Endothelial cell of umbilical vein (primary cell): ENCODE data around the gene JAG2. TPM values are rescaled to one million over a fixed set of nuclear protein-coding genes. Genes with fewer than 3 reads are reported as not detected.

ENCODE experiments used
- BruUV-seq: library from RNA; stranded (reverse); fragments of 400-500 nt; replicated peaks from 2 replicates; lab custom pipeline; 2021; lab: Mats Ljungman, UMichigan
- CTCF ChIA-PET: fragments of 300-600, 350-600 bp; sonication (Branson Sonifier 250); formaldehyde crosslinking; loops from one replicate; lab custom pipeline; 2021; ENCODE audit warnings: antibody characterized with exemption, inconsistent platforms; lab: Charles Lee
- POLR2A ChIA-PET: fragments of 300-600, 350-600 bp; sonication (Branson Sonifier 250); formaldehyde crosslinking; loops from one replicate; lab custom pipeline; 2021; ENCODE audit warnings: antibody characterized with exemption, inconsistent platforms; lab: Charles Lee
- DNase-seq: peaks from one replicate; pipeline ENCODE4 v3.0.0-alpha.2; 2011; ENCODE audit warnings: low read depth, low spot score
- FAIRE-seq: peaks from 2 replicates; lab custom pipeline; 2011; peaks lifted over from hg19 to GRCh38; lab: Jason Lieb, UNC
- H2AFZ ChIP-seq: 2 replicates; pipeline ENCODE4 v1.6.0; 2012; ENCODE audit warnings: low read depth, low read length, control low read depth, inconsistent platforms
- H3K27ac ChIP-seq: 2 replicates; pipeline ENCODE4 v1.5.1; 2011; ENCODE audit warnings: low read depth, mild to moderate bottlenecking, control low read depth, low read length, moderate library complexity; ENCODE audit not compliant: insufficient read depth
- H3K27me3 ChIP-seq, 2 experiments: 2 replicates each; pipeline versions ENCODE4 v1.6.0 to v1.6.1; 2011; ENCODE audit warnings: low read length in 2 of 2, mixed read lengths in 1 of 2; ENCODE audit not compliant: control insufficient read depth in 2 of 2, insufficient read depth in 2 of 2
- H3K36me3 ChIP-seq, 2 experiments: 2 replicates in 1 of 2; 3 replicates in 1 of 2; pipeline ENCODE4 v1.5.1; 2011; ENCODE audit warnings: low read length in 2 of 2, mild to moderate bottlenecking in 1 of 2, moderate library complexity in 1 of 2; ENCODE audit not compliant: control insufficient read depth in 2 of 2, insufficient read depth in 2 of 2; ENCODE audit errors: extremely low read depth in 1 of 2
- H3K4me1 ChIP-seq: 3 replicates; pipeline ENCODE4 v1.5.1; 2011; ENCODE audit warnings: mild to moderate bottlenecking, low read length; ENCODE audit not compliant: control insufficient read depth, insufficient read depth; ENCODE audit errors: extremely low read depth
- H3K4me2 ChIP-seq: 2 replicates; pipeline ENCODE4 v1.6.1; 2011; ENCODE audit warnings: low read length, control low read depth, mixed read lengths; ENCODE audit not compliant: insufficient read depth
- H3K4me3 ChIP-seq, 3 experiments: fragments of 200-600 bp in 1 of 3; sonication (generic), shearing (Covaris generic) in 1 of 3; replicated peaks in 1 of 3; 2 replicates each; pipeline ENCODE4 v1.5.1; 2011 to 2016; ENCODE audit warnings: control low read depth in 3 of 3, low read length in 3 of 3, mild to moderate bottlenecking in 2 of 3, inconsistent platforms in 1 of 3, low read depth in 1 of 3, moderate library complexity in 1 of 3; ENCODE audit not compliant: insufficient read depth in 1 of 3
- H3K79me2 ChIP-seq: 2 replicates; pipeline ENCODE4 v1.6.0; 2012; ENCODE audit warnings: low read length, inconsistent platforms; ENCODE audit not compliant: control insufficient read depth, insufficient read depth
- H3K9ac ChIP-seq: replicated peaks from 2 replicates; pipeline ENCODE3; 2011; ENCODE audit warnings: low read length, control low read depth; ENCODE audit not compliant: insufficient read depth; ENCODE audit errors: extremely low read depth
- H3K9me1 ChIP-seq: replicated peaks from 3 replicates; pipeline ENCODE4 v1.6.0; 2011; ENCODE audit warnings: mild to moderate bottlenecking, low read length; ENCODE audit not compliant: control insufficient read depth, insufficient read depth; ENCODE audit errors: extremely low read depth
- H3K9me3 ChIP-seq: replicated peaks from 2 replicates; pipeline ENCODE4 v1.5.1; 2012; ENCODE audit warnings: low read length, inconsistent platforms; ENCODE audit not compliant: control insufficient read depth, insufficient read depth
- H4K20me1 ChIP-seq: replicated peaks from 2 replicates; pipeline ENCODE3; 2011; ENCODE audit warnings: mild to moderate bottlenecking, low read length; ENCODE audit not compliant: control insufficient read depth, insufficient read depth; ENCODE audit errors: extremely low read depth
- EZH2 ChIP-seq: IDR thresholded peaks from 2 replicates; pipeline ENCODE4 v1.6.1; 2012; ENCODE audit warnings: borderline replicate concordance, low read depth, mild to moderate bottlenecking, moderate library complexity, low read length, inconsistent platforms; ENCODE audit not compliant: severe bottlenecking
- FOS ChIP-seq: IDR thresholded peaks from 2 replicates; pipeline ENCODE4 v1.6.1; 2011; ENCODE audit warnings: mild to moderate bottlenecking, low read length, moderate library complexity, borderline replicate concordance; ENCODE audit not compliant: insufficient read depth
- GATA2 ChIP-seq: IDR thresholded peaks from 2 replicates; pipeline ENCODE4 v1.7.0; 2011; ENCODE audit warnings: low read depth, mild to moderate bottlenecking, moderate library complexity, mixed read lengths, low read length; ENCODE audit not compliant: insufficient read length, insufficient read depth
- JUN ChIP-seq: IDR thresholded peaks from 2 replicates; pipeline ENCODE4 v1.6.1; 2011; ENCODE audit warnings: borderline replicate concordance, low read depth; ENCODE audit not compliant: insufficient read length, insufficient read depth
- MAX ChIP-seq: IDR thresholded peaks from 2 replicates; pipeline ENCODE4 v1.6.1; 2011; ENCODE audit not compliant: insufficient read depth, insufficient read length
- MYC ChIP-seq: IDR thresholded peaks from one replicate; pipeline ENCODE4 v1.6.1; 2011; ENCODE audit warnings: mild to moderate bottlenecking, low read depth, low read length
- POLR2A ChIP-seq: IDR thresholded peaks from 2 replicates; pipeline ENCODE4 v1.6.1; 2012; ENCODE audit warnings: low read depth, mild to moderate bottlenecking, control low read depth, low read length
- POLR2AphosphoS5 ChIP-seq: IDR thresholded peaks from 2 replicates; pipeline ENCODE4 v1.6.1; 2012; ENCODE audit warnings: low read depth, mild to moderate bottlenecking, control low read depth, low read length, moderate library complexity; ENCODE audit not compliant: insufficient read depth
- dilution Hi-C: fragments of 300-500 bp; cut with MboI; formaldehyde crosslinking; loops from one replicate; pipeline ENCODE4 v1.15.0; 2019; ENCODE audit warnings: low sequenced_read_pairs; ENCODE audit not compliant: extremely low pct_ligation_motif_present
- intact Hi-C: fragments of 100-400 bp; cut with micrococcal nuclease; formaldehyde crosslinking; loops from one replicate; pipeline ENCODE4 v1.10.0; 2022
- polyA plus RNA-seq, 4 experiments: library from polyadenylated mRNA; depleted of rRNA in 3 of 4; stranded (reverse) in 3 of 4; unstranded in 1 of 4; fragments of >200 nt; gene quantifications; 2 replicates each; pipeline versions ENCODE4 v1.2.1 to v1.2.3, GENCODE V29; 2011 to 2012; ENCODE audit warnings: missing spikeins in 1 of 4
- total RNA-seq: library from RNA; stranded (reverse); gene quantifications from 2 replicates; pipeline ENCODE4 v1.2.3, GENCODE V29; 2021
- TF ChIP-seq, protein P1 (sequence below), 2 donors: IDR thresholded peaks; 1 replicate in 1 of 2; 2 replicates in 1 of 2; pipeline ENCODE4 v1.5.1; 2011; ENCODE audit warnings: low read length in 2 of 2, mild to moderate bottlenecking in 2 of 2, moderate library complexity in 2 of 2, control low read depth in 1 of 2, inconsistent platforms in 1 of 2, low read depth in 1 of 2; ENCODE audit not compliant: insufficient read depth in 1 of 2; ENCODE audit errors: extremely low read depth in 1 of 2

The JAG2 gene
- total and polyA plus RNA-seq, 2 donors (not counting 3 experiments of a cell fraction or from before 2014, with no cell fraction given), result 105 to 128 TPM

DNA sequence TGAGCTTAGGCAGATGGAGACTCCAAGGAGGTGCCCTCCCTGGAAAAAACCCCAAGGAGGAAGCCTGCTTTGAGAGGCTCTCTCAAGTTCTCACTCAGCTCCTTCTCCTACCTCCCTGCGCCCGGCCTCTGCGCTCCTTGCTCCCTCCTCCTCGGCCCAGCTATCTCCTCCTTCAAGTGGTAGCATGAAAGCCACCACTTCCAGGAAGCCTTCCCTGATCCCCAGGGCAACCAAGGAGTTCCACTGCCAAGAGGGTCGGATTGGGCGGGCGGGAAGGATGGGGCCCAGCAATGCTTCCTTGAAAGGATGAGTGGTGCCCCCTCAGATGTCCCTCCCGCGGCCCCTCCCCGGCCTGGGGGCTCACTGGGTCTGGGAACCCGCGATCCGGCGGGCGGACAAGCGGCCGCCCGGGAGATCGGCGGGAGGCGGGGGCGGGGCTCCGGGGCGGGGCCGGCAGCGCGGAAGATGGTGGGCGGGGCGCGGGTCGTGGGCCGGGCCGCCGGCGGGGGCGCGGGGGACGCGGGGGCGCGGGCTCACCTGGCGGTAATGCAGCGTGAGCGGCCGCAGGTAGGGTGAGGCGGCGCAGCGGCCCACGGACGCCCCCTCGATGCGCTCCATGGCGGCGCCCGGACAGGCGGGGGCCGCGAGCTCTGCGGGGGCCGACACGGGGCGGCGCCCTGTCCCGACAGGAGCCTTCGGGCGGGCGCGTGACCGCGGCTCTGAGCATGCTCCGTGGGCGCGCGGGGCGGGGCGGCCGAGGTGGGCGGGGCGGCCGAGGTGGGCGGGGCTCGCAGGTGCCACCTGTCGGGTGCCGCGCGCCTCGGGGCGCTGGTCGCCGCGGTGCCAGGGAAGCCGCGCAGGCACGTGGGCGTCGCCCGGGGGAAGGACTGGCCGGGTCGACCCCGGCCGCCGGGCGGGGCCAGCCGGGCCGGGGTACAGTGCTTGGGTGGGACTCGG lies 12.3 kb upstream of the JAG2 start, which contains the start of gene NUDT14:
NUDT14 (minus strand) TSS at position 721 of the 957 bp plus-strand sequence; CDS start at position 618, 103 bp downstream.
- BruUV-seq, result TSS peak; percentile 42
- peak within 1 kb of the TSS; percentile 54 for H3K9ac ChIP-seq
- H3K4me3 ChIP-seq, result peak within 1 kb of the TSS; percentile 20 to 65 (median 53)
- CTCF ChIA-PET, result interaction anchor here (1.0 to 3.8 kb wide), 9 partner anchors 9 to 309 kb away, joined by 3 to 31 read pairs (median 5); partner anchors contain the start of gene JAG2
- no peaks in the 10 kb centered on the region for H3K79me2 ChIP-seq
- peak; percentile 57 for DNase-seq
- POLR2A ChIA-PET, result no interaction called here
- H3K9me1 ChIP-seq, result no peaks in the 10 kb centered on the region
- no peaks in the 10 kb centered on the region for H3K36me3 ChIP-seq
- peak within 1 kb of the TSS; percentile 57 for H3K4me2 ChIP-seq
- H2AFZ ChIP-seq, result peak within 1 kb of the TSS; percentile 41
- peaks cover 19% of the 10 kb centered on the region for H3K4me1 ChIP-seq
- intact Hi-C loops, result no loop called here
- no peaks in the 10 kb centered on the region for H4K20me1 ChIP-seq
- peak; percentile 76 for FAIRE-seq
- dilution Hi-C loops, result no loop called here
- no peaks in the 10 kb centered on the region for H3K9me3 ChIP-seq
- H3K27ac ChIP-seq, result no peak within 1 kb of the TSS
- H3K27me3 ChIP-seq, result no peaks in the 10 kb centered on the region
- TF ChIP-seq, protein P1, sequence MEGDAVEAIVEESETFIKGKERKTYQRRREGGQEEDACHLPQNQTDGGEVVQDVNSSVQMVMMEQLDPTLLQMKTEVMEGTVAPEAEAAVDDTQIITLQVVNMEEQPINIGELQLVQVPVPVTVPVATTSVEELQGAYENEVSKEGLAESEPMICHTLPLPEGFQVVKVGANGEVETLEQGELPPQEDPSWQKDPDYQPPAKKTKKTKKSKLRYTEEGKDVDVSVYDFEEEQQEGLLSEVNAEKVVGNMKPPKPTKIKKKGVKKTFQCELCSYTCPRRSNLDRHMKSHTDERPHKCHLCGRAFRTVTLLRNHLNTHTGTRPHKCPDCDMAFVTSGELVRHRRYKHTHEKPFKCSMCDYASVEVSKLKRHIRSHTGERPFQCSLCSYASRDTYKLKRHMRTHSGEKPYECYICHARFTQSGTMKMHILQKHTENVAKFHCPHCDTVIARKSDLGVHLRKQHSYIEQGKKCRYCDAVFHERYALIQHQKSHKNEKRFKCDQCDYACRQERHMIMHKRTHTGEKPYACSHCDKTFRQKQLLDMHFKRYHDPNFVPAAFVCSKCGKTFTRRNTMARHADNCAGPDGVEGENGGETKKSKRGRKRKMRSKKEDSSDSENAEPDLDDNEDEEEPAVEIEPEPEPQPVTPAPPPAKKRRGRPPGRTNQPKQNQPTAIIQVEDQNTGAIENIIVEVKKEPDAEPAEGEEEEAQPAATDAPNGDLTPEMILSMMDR (IDR thresholded peaks at IDR 0.05; ENCODE audit: extremely low read depth in 1 of 2, insufficient read depth in 1 of 2, low read depth in 1 of 2, low read length in 2 of 2), result no peak
- peak; percentile 71 for TF ChIP-seq POLR2AphosphoS5
- no peak for TF ChIP-seq MAX
- TF ChIP-seq MYC, result no peak
- peak; percentile 49 for TF ChIP-seq POLR2A
- TF ChIP-seq FOS, result no peak
- TF ChIP-seq JUN, result no peak
- TF ChIP-seq EZH2, result no peak
- no peak for TF ChIP-seq GATA2
